ENCODE results near the gene CLEC4E.
"Not testable (repeated sequence)": the region's sequence is repeated elsewhere in the genome, so short reads cannot be mapped to it uniquely, and the experiment has no call there.

CLEC4E gene

GRCh38 chr12:8532045-8532444, 8.7 kb downstream of the CLEC4E start:
- no peak for DNase-seq

GRCh38 chr12:8527250-8528130, 13.2 kb downstream of the CLEC4E start:
- no peak for DNase-seq

GRCh38 chr12:8519171-8519570, 21.5 kb downstream of the CLEC4E start:
- no peak for DNase-seq

- no peak for DNase-seq
Observed at GRCh38 chr12:8517971-8518370, 22.7 kb downstream of the CLEC4E start.

- DNase-seq: no peak
Observed at GRCh38 chr12:8513256-8513655, 27.4 kb downstream of the CLEC4E start, which contains the start of gene CLEC4D. CLEC4D (plus strand) TSS chr12:8513503; CDS start chr12:8513733, 230 bp downstream.

GRCh38 chr12:8508910-8509841, 31.5 kb downstream of the CLEC4E start:
- DNase-seq: no peak

- DNase-seq: no peak
Observed at GRCh38 chr12:8508223-8508622, 32.5 kb downstream of the CLEC4E start.

- DNase-seq: no peak
Observed at GRCh38 chr12:8507596-8507995, 33.1 kb downstream of the CLEC4E start.

GRCh38 chr12:8504351-8504750, 36.4 kb downstream of the CLEC4E start:
- no peak for DNase-seq

GRCh38 chr12:8501720-8502119, 39.0 kb downstream of the CLEC4E start:
- no peak for DNase-seq

- no peak for DNase-seq
Observed at GRCh38 chr12:8499616-8500015, 41.1 kb downstream of the CLEC4E start.

GRCh38 chr12:8496074-8496473, 44.6 kb downstream of the CLEC4E start:
- DNase-seq: not testable (repeated sequence)

GRCh38 chr12:8495671-8496070, 45.0 kb downstream of the CLEC4E start:
- not testable (repeated sequence) for DNase-seq

- peak in 1 of 2 experiments; percentile 40 for DNase-seq
Observed at GRCh38 chr12:8493084-8493483, 47.6 kb downstream of the CLEC4E start.

- DNase-seq: no peak
Observed at GRCh38 chr12:8491646-8492530, 48.8 kb downstream of the CLEC4E start.

Data from stimulated activated CD4-positive, alpha-beta T cell treated with anti-CD3 and anti-CD28 coated beads, Interleukin-4, amount 100 ng/mL, for 4 hours (primary cell).